ENCODE results near the gene ARAP3. TPM values are rescaled to one million over a fixed set of nuclear protein-coding genes. Genes with fewer than 3 reads are reported as not detected.
A peak's percentile ranks its signal among the peaks of the same experiment; 100 is the strongest.

ARAP3 gene
- total RNA-seq, 1 experiment from 2014 or later: 7.6 TPM

- Histone ChIP-seq H3K27me3 (replicated peaks) (peaks cover 10% of the 10 kb centered on the region; the same call in 1 of the 2 replicates), H3K4me3 (0 out of 2 replicates have a peak overlapping the region, but pooled peaks have one; percentile 5), H3K36me3 (no peaks in the 10 kb centered on the region), H3K9me3 (replicated peaks) (no peaks in the 10 kb centered on the region), H3K27ac (no peak overlapping the region), H3K4me1 (replicated peaks) (peaks cover 19% of the 10 kb centered on the region)
- DNase-seq (ENCODE audit: low read depth in 1 of 2, low spot score in 2 of 2): no peak
Measured at GRCh38 chr5:141692533-141692888, 10.5 kb upstream of the ARAP3 start.

- Histone ChIP-seq H3K9me3 (replicated peaks) (no peaks in the 10 kb centered on the region), H3K36me3 (no peaks in the 10 kb centered on the region), H3K27ac (no peak overlapping the region), H3K4me1 (replicated peaks) (peaks cover 19% of the 10 kb centered on the region), H3K4me3 (0 out of 2 replicates have a peak overlapping the region, but pooled peaks have one; percentile 5), H3K27me3 (replicated peaks) (peaks cover 10% of the 10 kb centered on the region; the same call in 1 of the 2 replicates)
- DNase-seq (ENCODE audit: low read depth in 1 of 2, low spot score in 2 of 2): peak; percentile 88 to 89
Measured at GRCh38 chr5:141691867-141692532, 10.0 kb upstream of the ARAP3 start.

GRCh38 chr5:141691286-141691866, 9.3 kb upstream of the ARAP3 start:
- no peaks in the 10 kb centered on the region for H3K9me3 ChIP-seq (replicated peaks)
- no peak overlapping the region for H3K4me3 ChIP-seq
- H3K4me1 ChIP-seq (replicated peaks): peaks cover 19% of the 10 kb centered on the region
- DNase-seq (ENCODE audit: low read depth in 1 of 2, low spot score in 2 of 2): no peak
- H3K27me3 ChIP-seq (replicated peaks): peaks cover 10% of the 10 kb centered on the region; the same call in 1 of the 2 replicates
- H3K27ac ChIP-seq: no peak overlapping the region
- no peaks in the 10 kb centered on the region for H3K36me3 ChIP-seq

- H3K36me3 ChIP-seq: no peaks in the 10 kb centered on the region
- DNase-seq (ENCODE audit: low read depth in 1 of 2, low spot score in 2 of 2): no peak
- no peaks in the 10 kb centered on the region for H3K9me3 ChIP-seq (replicated peaks)
- peaks cover 10% of the 10 kb centered on the region; the same call in 1 of the 2 replicates for H3K27me3 ChIP-seq (replicated peaks)
- no peak overlapping the region for H3K4me3 ChIP-seq
- peaks cover 12% of the 10 kb centered on the region for H3K4me1 ChIP-seq (replicated peaks)
- no peak overlapping the region for H3K27ac ChIP-seq
Measured at GRCh38 chr5:141686648-141687416, 4.8 kb upstream of the ARAP3 start.

GRCh38 chr5:141685591-141685990, 3.6 kb upstream of the ARAP3 start:
- DNase-seq (ENCODE audit: low read depth in 1 of 2, low spot score in 2 of 2): no peak
- Histone ChIP-seq H3K9me3 (replicated peaks) (no peaks in the 10 kb centered on the region), H3K27me3 (replicated peaks) (peaks cover 10% of the 10 kb centered on the region; the same call in 1 of the 2 replicates), H3K27ac (no peak overlapping the region), H3K4me3 (no peak overlapping the region), H3K36me3 (peaks cover 2% of the 10 kb centered on the region), H3K4me1 (replicated peaks) (peaks cover 22% of the 10 kb centered on the region)

GRCh38 chr5:141683596-141684141, 1.6 kb upstream of the ARAP3 start:
- peaks cover 21% of the 10 kb centered on the region for H3K36me3 ChIP-seq
- DNase-seq (ENCODE audit: low read depth in 1 of 2, low spot score in 2 of 2): no peak
- no peak overlapping the region for H3K27ac ChIP-seq
- no peaks in the 10 kb centered on the region for H3K9me3 ChIP-seq (replicated peaks)
- peaks cover 27% of the 10 kb centered on the region for H3K4me1 ChIP-seq (replicated peaks)
- 0 out of 2 replicates have a peak, but pooled peaks cover 2% of the 10 kb centered on the region for H3K27me3 ChIP-seq (replicated peaks)
- H3K4me3 ChIP-seq: no peak overlapping the region

- H3K27me3 ChIP-seq (replicated peaks): no peaks in the 10 kb centered on the region
- H3K4me3 ChIP-seq: peak overlapping the region; percentile 49
- H3K36me3 ChIP-seq: peaks cover 39% of the 10 kb centered on the region
- no peaks in the 10 kb centered on the region for H3K9me3 ChIP-seq (replicated peaks)
- H3K27ac ChIP-seq: peak overlapping the region; percentile 79
- no peak for DNase-seq (ENCODE audit: low read depth in 1 of 2, low spot score in 2 of 2)
- peaks cover 27% of the 10 kb centered on the region for H3K4me1 ChIP-seq (replicated peaks)
Measured at GRCh38 chr5:141681295-141681694, 735 bp downstream of the ARAP3 start.

GRCh38 chr5:141680751-141681201, 1.3 kb downstream of the ARAP3 start:
- H3K4me3 ChIP-seq: peak overlapping the region; percentile 49

GRCh38 chr5:141680178-141680577, 1.9 kb downstream of the ARAP3 start:
- H3K9me3 ChIP-seq (replicated peaks): no peaks in the 10 kb centered on the region
- peak overlapping the region; percentile 79; the same call in 1 of the 2 replicates for H3K27ac ChIP-seq

More at GRCh38 chr5:141680751-141681201, 1.3 kb downstream of the ARAP3 start:
- Histone ChIP-seq H3K36me3 (peaks cover 44% of the 10 kb centered on the region), H3K4me1 (replicated peaks) (peaks cover 27% of the 10 kb centered on the region), H3K9me3 (replicated peaks) (no peaks in the 10 kb centered on the region), H3K27ac (peak overlapping the region; percentile 79), H3K27me3 (replicated peaks) (no peaks in the 10 kb centered on the region)
- peak; percentile 79 to 89 for DNase-seq (ENCODE audit: low read depth in 1 of 2, low spot score in 2 of 2)

GRCh38 chr5:141677415-141677814, 4.6 kb downstream of the ARAP3 start:
- no peaks in the 10 kb centered on the region for H3K9me3 ChIP-seq (replicated peaks)
- H3K4me3 ChIP-seq: no peak overlapping the region
- peaks cover 67% of the 10 kb centered on the region for H3K36me3 ChIP-seq
- DNase-seq (ENCODE audit: low read depth in 1 of 2, low spot score in 2 of 2): no peak
- H3K27ac ChIP-seq: no peak overlapping the region
- peaks cover 20% of the 10 kb centered on the region for H3K4me1 ChIP-seq (replicated peaks)
- no peaks in the 10 kb centered on the region for H3K27me3 ChIP-seq (replicated peaks)

More at GRCh38 chr5:141680178-141680577, 1.9 kb downstream of the ARAP3 start:
- Histone ChIP-seq H3K36me3 (peaks cover 45% of the 10 kb centered on the region), H3K27me3 (replicated peaks) (no peaks in the 10 kb centered on the region), H3K4me3 (no peak overlapping the region), H3K4me1 (replicated peaks) (peaks cover 27% of the 10 kb centered on the region)
- no peak for DNase-seq (ENCODE audit: low read depth in 1 of 2, low spot score in 2 of 2)

GRCh38 chr5:141675672-141676071, 6.4 kb downstream of the ARAP3 start:
- DNase-seq (ENCODE audit: low read depth in 1 of 2, low spot score in 2 of 2): no peak

GRCh38 chr5:141674747-141675146, 7.3 kb downstream of the ARAP3 start:
- Histone ChIP-seq H3K36me3 (peaks cover 82% of the 10 kb centered on the region), H3K4me1 (replicated peaks) (no peaks in the 10 kb centered on the region; the same call in 1 of the 2 replicates), H3K9me3 (replicated peaks) (no peaks in the 10 kb centered on the region), H3K4me3 (no peak overlapping the region), H3K27me3 (replicated peaks) (no peaks in the 10 kb centered on the region), H3K27ac (no peak overlapping the region)
- DNase-seq (ENCODE audit: low read depth in 1 of 2, low spot score in 2 of 2): no peak

More at GRCh38 chr5:141675672-141676071, 6.4 kb downstream of the ARAP3 start:
- H3K4me1 ChIP-seq (replicated peaks): peaks cover 6% of the 10 kb centered on the region
- peaks cover 82% of the 10 kb centered on the region for H3K36me3 ChIP-seq
- H3K27ac ChIP-seq: no peak overlapping the region
- no peak overlapping the region for H3K4me3 ChIP-seq
- H3K9me3 ChIP-seq (replicated peaks): no peaks in the 10 kb centered on the region
- no peaks in the 10 kb centered on the region for H3K27me3 ChIP-seq (replicated peaks)
